Lower leg skin (tissue), 3 donors: Measurements from ENCODE around the gene CELF5.

Experiments used
- CTCF ChIP-seq, 3 donors: fragments of 450-650 bp; IDR thresholded peaks; one replicate each; pipeline ENCODE4 v1.5.1; 2016; ENCODE audit warnings: antibody characterized with exemption in 3 of 3, mild to moderate bottlenecking in 3 of 3, moderate library complexity in 2 of 3
- POLR2A ChIP-seq, 2 donors: fragments of 450-650 bp; IDR thresholded peaks; one replicate each; pipeline ENCODE4 v1.6.1; 2016 to 2017; ENCODE audit warnings: antibody characterized with exemption in 2 of 2, mild to moderate bottlenecking in 1 of 2, moderate library complexity in 1 of 2

GRCh38 chr19:3268763-3269162 lies 44.3 kb downstream of the CELF5 start:
- TF ChIP-seq CTCF (IDR thresholded peaks at IDR 0.05) (no peak), POLR2A (IDR thresholded peaks at IDR 0.05) (no peak)
